Naive thymus-derived CD8-positive, alpha-beta T cell (primary cell): ENCODE results near the gene E2F6. TPM values are rescaled to one million over a fixed set of nuclear protein-coding genes. Genes with fewer than 3 reads are reported as not detected.

ENCODE experiments used
- ATAC-seq, 2 donors: fragments of 150-1000 bp; cut with Tn5 transposase in 1 of 2; sonication (Bioruptor Pico), chemical (Tn5 transposase) in 1 of 2; 1 replicate in 1 of 2; 2 replicates in 1 of 2; pipeline ENCODE4 v1.10.0; 2021; ENCODE audit warnings: mild to moderate bottlenecking in 2 of 2, moderate library complexity in 2 of 2
- POLR2A ChIA-PET: fragments of 350-600 bp; sonication (Branson Sonifier 250); formaldehyde crosslinking; loops from one replicate; lab custom pipeline; 2021; ENCODE audit warnings: antibody characterized with exemption; lab: Charles Lee
- DNase-seq, 10 donors: peaks; one replicate each; pipeline versions ENCODE4 v3.0.0 to v3.0.0-alpha.2; 2020 to 2022
- H3K27ac Mint-ChIP-seq, 10 donors: one replicate each; pipeline ENCODE4 v1.8.0; 2020 to 2022; ENCODE audit warnings: mild to moderate bottlenecking in 10 of 10, mixed read lengths in 10 of 10, moderate library complexity in 4 of 10, inconsistent platforms in 1 of 10
- H3K27me3 Mint-ChIP-seq, 5 donors: one replicate each; pipeline ENCODE4 v1.8.0; 2021 to 2022; ENCODE audit warnings: mixed read lengths in 5 of 5
- H3K36me3 Mint-ChIP-seq, 3 donors: one replicate each; pipeline ENCODE4 v1.8.0; 2020 to 2022; ENCODE audit warnings: mixed read lengths in 3 of 3, mild to moderate bottlenecking in 2 of 3, inconsistent platforms in 1 of 3
- H3K4me1 Mint-ChIP-seq, 4 donors: one replicate each; pipeline ENCODE4 v1.8.0; 2021 to 2022; ENCODE audit warnings: mixed read lengths in 4 of 4
- H3K4me3 Mint-ChIP-seq, 10 donors: one replicate each; pipeline ENCODE4 v1.8.0; 2020 to 2022; ENCODE audit warnings: mild to moderate bottlenecking in 10 of 10, mixed read lengths in 10 of 10, moderate library complexity in 6 of 10, inconsistent platforms in 1 of 10
- H3K9me3 Mint-ChIP-seq, 9 donors: one replicate each; pipeline ENCODE4 v1.8.0; 2020 to 2022; ENCODE audit warnings: mixed read lengths in 9 of 9, mild to moderate bottlenecking in 3 of 9, inconsistent platforms in 1 of 9, moderate library complexity in 1 of 9
- polyA plus RNA-seq, 3 donors: library from polyadenylated mRNA; unstranded; fragments of 300-500 nt; fragmentation: Illumina TruSeq; gene quantifications; one replicate each; pipeline ENCODE4 v1.2.3, GENCODE V29; 2021
- total RNA-seq, 8 experiments: library from RNA in 2 of 8; stranded (reverse) in 2 of 8; gene quantifications; one replicate each; pipeline ENCODE4 v1.2.3 and lab custom pipeline; 2021 to 2026

Gene E2F6
- total and polyA plus RNA-seq, 5 experiments from 2014 or later, result 2.3 to 14.3 (median 4.6) TPM

- no peaks in the 10 kb centered on the region for H3K9me3 Mint-ChIP-seq
- peaks cover 0 to 2% (median 2%) of the 10 kb centered on the region in 3 donors for H3K36me3 Mint-ChIP-seq
- ATAC-seq (no peak), DNase-seq (no peak)
- H3K27ac Mint-ChIP-seq, result peak overlapping the region in 2 of 10 donors; percentile 88 to 90
- H3K27me3 Mint-ChIP-seq, result no peaks in the 10 kb centered on the region
- H3K4me3 Mint-ChIP-seq, result peak overlapping the region; percentile 87 to 97 (median 94)
- peaks cover 19 to 40% (median 36%) of the 10 kb centered on the region in 4 donors for H3K4me1 Mint-ChIP-seq
- POLR2A ChIA-PET, result no interaction called here
Measured at GRCh38 chr2:11467129-11467649, 1.2 kb upstream of the E2F6 start.

- Mint-ChIP-seq H3K27me3 (no peaks in the 10 kb centered on the region), H3K4me1 (peaks cover 18 to 40% (median 36%) of the 10 kb centered on the region in 4 donors)
Measured at GRCh38 chr2:11466307-11467128, 557 bp upstream of the E2F6 start.

GRCh38 chr2:11465110-11465484 is 864 bp downstream of the E2F6 start:
- Mint-ChIP-seq H3K27me3 (no peaks in the 10 kb centered on the region), H3K36me3 (peaks cover 0 to 4% (median 2%) of the 10 kb centered on the region in 3 donors), H3K4me3 (peak overlapping the region; percentile 87 to 97 (median 94)), H3K9me3 (no peaks in the 10 kb centered on the region), H3K4me1 (peaks cover 21 to 47% (median 40%) of the 10 kb centered on the region in 4 donors), H3K27ac (peak overlapping the region; percentile 80 to 95 (median 90))
- POLR2A ChIA-PET, result interaction anchor here (2.0 to 2.1 kb wide), 2 partner anchors 310 to 332 kb away, joined by 5 to 19 read pairs; partner anchors contain the start of gene SLC66A3
- no peak for ATAC-seq
- no peak for DNase-seq

More at GRCh38 chr2:11466307-11467128, 557 bp upstream of the E2F6 start:
- H3K36me3 Mint-ChIP-seq, result peaks cover 0 to 4% (median 2%) of the 10 kb centered on the region in 3 donors
- ATAC-seq (peak; percentile 13 to 14), DNase-seq (peak in 1 of 10 donors; percentile 20)
- peak overlapping the region; percentile 87 to 97 (median 94) for H3K4me3 Mint-ChIP-seq
- H3K9me3 Mint-ChIP-seq, result no peaks in the 10 kb centered on the region
- peak overlapping the region; percentile 63 to 93 (median 90) for H3K27ac Mint-ChIP-seq
- POLR2A ChIA-PET, result interaction anchor here (2.0 kb wide), 1 partner anchor 334 kb away, joined by 19 read pairs; a partner anchor contains a TSS

- no peak overlapping the region for H3K4me3 Mint-ChIP-seq
Measured at GRCh38 chr2:11459816-11460215, 6.1 kb downstream of the E2F6 start.

GRCh38 chr2:11458753-11459152 is 7.2 kb downstream of the E2F6 start:
- no peaks in the 10 kb centered on the region for H3K9me3 Mint-ChIP-seq
- peaks cover 0 to 20% (median 0%) of the 10 kb centered on the region in 3 donors for H3K36me3 Mint-ChIP-seq
- POLR2A ChIA-PET, result no interaction called here
- DNase-seq (no peak), ATAC-seq (no peak)
- H3K4me1 Mint-ChIP-seq, result peaks cover 22 to 62% (median 50%) of the 10 kb centered on the region in 4 donors
- no peaks in the 10 kb centered on the region for H3K27me3 Mint-ChIP-seq
- no peak overlapping the region for H3K4me3 Mint-ChIP-seq
- H3K27ac Mint-ChIP-seq, result peak overlapping the region in 1 of 10 donors; percentile 22

More at GRCh38 chr2:11459816-11460215, 6.1 kb downstream of the E2F6 start:
- peaks cover 0 to 14% (median 0%) of the 10 kb centered on the region in 3 donors for H3K36me3 Mint-ChIP-seq
- peaks cover 26 to 71% (median 61%) of the 10 kb centered on the region in 4 donors for H3K4me1 Mint-ChIP-seq
- H3K9me3 Mint-ChIP-seq, result no peaks in the 10 kb centered on the region
- POLR2A ChIA-PET, result no interaction called here
- ATAC-seq (no peak), DNase-seq (no peak)
- H3K27me3 Mint-ChIP-seq, result no peaks in the 10 kb centered on the region
- no peak overlapping the region for H3K27ac Mint-ChIP-seq

DNA sequence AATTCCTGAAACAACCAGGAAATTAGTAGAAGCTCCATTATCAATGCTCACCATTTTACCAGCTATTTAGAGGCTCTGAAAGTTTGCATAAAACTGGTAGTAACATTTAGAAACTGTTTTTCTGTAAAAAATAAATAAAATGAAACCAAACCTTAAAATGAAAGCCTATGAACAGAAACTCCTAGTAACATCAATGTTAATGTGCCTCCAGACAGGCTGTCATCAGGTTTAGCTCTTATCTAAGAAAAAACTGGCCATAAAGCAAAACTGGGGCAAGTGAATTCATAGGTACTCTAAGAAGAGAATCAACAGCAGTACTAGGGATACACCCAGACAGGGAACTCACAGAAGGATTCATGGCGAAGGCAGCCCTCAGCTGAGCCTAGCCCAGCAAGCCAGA is 8.0 kb downstream of the E2F6 start:
- Mint-ChIP-seq H3K27me3 (no peaks in the 10 kb centered on the region), H3K4me3 (no peak overlapping the region), H3K9me3 (no peaks in the 10 kb centered on the region), H3K4me1 (peaks cover 21 to 55% (median 43%) of the 10 kb centered on the region in 4 donors), H3K27ac (peak overlapping the region in 1 of 10 donors; percentile 8), H3K36me3 (peaks cover 0 to 28% (median 0%) of the 10 kb centered on the region in 3 donors)
- no peak for DNase-seq
- ATAC-seq, result no peak
- POLR2A ChIA-PET, result no interaction called here

GRCh38 chr2:11456251-11456650 is 9.7 kb downstream of the E2F6 start:
- POLR2A ChIA-PET, result no interaction called here
- peak overlapping the region in 5 of 10 donors; percentile 1 to 72 (median 52) for H3K4me3 Mint-ChIP-seq
- H3K4me1 Mint-ChIP-seq, result peaks cover 18 to 48% (median 36%) of the 10 kb centered on the region in 4 donors

DNA sequence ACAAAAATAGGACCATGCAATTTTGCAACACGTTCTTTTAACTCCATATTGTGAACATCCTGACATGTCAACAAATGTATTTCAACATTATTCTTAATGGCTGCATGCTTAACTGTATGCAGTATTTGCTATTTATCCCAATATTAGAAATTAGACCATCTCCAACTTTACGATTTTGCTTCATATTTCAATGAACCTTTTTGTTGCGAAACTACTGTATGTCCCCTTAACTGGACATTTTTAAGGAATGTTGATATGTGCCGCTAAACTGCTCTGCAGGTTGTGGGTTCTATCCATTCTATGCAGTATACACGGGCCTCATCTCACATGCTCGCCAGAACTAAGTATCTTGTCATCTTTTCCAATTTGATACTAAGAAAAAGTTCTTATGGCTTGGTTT is 11.1 kb downstream of the E2F6 start:
- Mint-ChIP-seq H3K36me3 (peaks cover 0 to 56% (median 0%) of the 10 kb centered on the region in 3 donors), H3K4me1 (peaks cover 13 to 38% (median 31%) of the 10 kb centered on the region in 4 donors), H3K27me3 (no peaks in the 10 kb centered on the region), H3K27ac (peak overlapping the region in 2 of 10 donors; percentile 34 to 56), H3K9me3 (no peaks in the 10 kb centered on the region), H3K4me3 (no peak overlapping the region)
- DNase-seq (no peak), ATAC-seq (no peak)
- POLR2A ChIA-PET, result no interaction called here

More at GRCh38 chr2:11456251-11456650, 9.7 kb downstream of the E2F6 start:
- Mint-ChIP-seq H3K27ac (peak overlapping the region in 9 of 10 donors; percentile 4 to 94 (median 70)), H3K9me3 (no peaks in the 10 kb centered on the region), H3K36me3 (peaks cover 0 to 43% (median 0%) of the 10 kb centered on the region in 3 donors), H3K27me3 (no peaks in the 10 kb centered on the region)
- peak in 4 of 10 donors; percentile 3 to 26 (median 8) for DNase-seq
- ATAC-seq, result peak in 1 of 2 donors; percentile 81

GRCh38 chr2:11450791-11451190 is 15.2 kb downstream of the E2F6 start:
- ATAC-seq, result no peak
- peaks cover 0 to 86% (median 2%) of the 10 kb centered on the region in 3 donors for H3K36me3 Mint-ChIP-seq
- POLR2A ChIA-PET, result no interaction called here

DNA sequence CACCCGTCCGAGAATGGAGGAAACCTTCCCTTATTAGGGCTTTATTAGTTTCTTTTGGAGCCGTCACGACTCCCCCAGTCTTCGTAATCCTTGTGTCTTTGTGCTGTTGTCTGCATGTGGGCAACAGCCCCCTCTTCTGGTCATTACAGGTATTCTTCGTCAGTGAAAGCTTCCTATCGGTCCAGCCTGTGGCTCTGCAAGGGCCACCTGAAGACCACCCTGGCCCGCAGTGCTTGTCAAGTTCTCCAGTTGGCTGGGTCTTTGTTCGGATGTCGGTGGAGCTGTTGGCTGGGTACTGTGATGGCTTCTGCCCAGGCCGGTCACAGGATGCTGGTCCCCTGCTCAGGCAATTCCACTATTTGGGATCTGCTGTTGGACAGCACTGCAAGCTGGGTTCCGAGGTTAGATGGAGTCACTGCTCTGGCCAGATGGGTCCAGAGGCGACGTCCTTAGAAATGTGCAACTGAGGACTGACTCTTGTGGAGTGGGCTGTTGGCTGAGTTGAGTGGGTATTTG is 19.2 kb downstream of the E2F6 start:
- Mint-ChIP-seq H3K4me3 (no peak overlapping the region), H3K4me1 (no peaks in the 10 kb centered on the region), H3K27me3 (no peaks in the 10 kb centered on the region), H3K9me3 (no peaks in the 10 kb centered on the region), H3K36me3 (peaks cover 13 to 72% (median 16%) of the 10 kb centered on the region in 3 donors), H3K27ac (no peak overlapping the region)
- DNase-seq, result peak in 9 of 10 donors; percentile 17 to 71 (median 47)
- POLR2A ChIA-PET, result no interaction called here
- ATAC-seq, result peak; percentile 49 to 66

More at GRCh38 chr2:11450791-11451190, 15.2 kb downstream of the E2F6 start:
- Mint-ChIP-seq H3K27me3 (no peaks in the 10 kb centered on the region), H3K4me3 (no peak overlapping the region), H3K9me3 (no peaks in the 10 kb centered on the region), H3K27ac (no peak overlapping the region), H3K4me1 (peaks cover 3 to 5% (median 3%) of the 10 kb centered on the region in 4 donors)
- DNase-seq, result no peak

GRCh38 chr2:11444737-11445136 is 21.2 kb downstream of the E2F6 start:
- Mint-ChIP-seq H3K4me1 (peaks cover 0 to 2% (median 0%) of the 10 kb centered on the region in 4 donors), H3K4me3 (no peak overlapping the region), H3K27ac (no peak overlapping the region), H3K9me3 (peaks cover 0 to 1% (median 0%) of the 10 kb centered on the region in 9 donors), H3K36me3 (peaks cover 18 to 58% (median 21%) of the 10 kb centered on the region in 3 donors), H3K27me3 (no peaks in the 10 kb centered on the region)
- ATAC-seq (no peak), DNase-seq (no peak)
- POLR2A ChIA-PET, result no interaction called here

GRCh38 chr2:11438555-11439080 is 27.3 kb downstream of the E2F6 start:
- Mint-ChIP-seq H3K27me3 (no peaks in the 10 kb centered on the region), H3K4me1 (peaks cover 0 to 2% (median 0%) of the 10 kb centered on the region in 4 donors), H3K27ac (no peak overlapping the region), H3K36me3 (peaks cover 17 to 22% (median 18%) of the 10 kb centered on the region in 3 donors), H3K9me3 (peaks cover 0 to 1% (median 0%) of the 10 kb centered on the region in 9 donors), H3K4me3 (no peak overlapping the region)
- POLR2A ChIA-PET, result no interaction called here
- ATAC-seq, result no peak
- DNase-seq, result no peak
